ENCODE results near the gene TAS2R30. TPM values are rescaled to one million over a fixed set of nuclear protein-coding genes. Genes with fewer than 3 reads are reported as not detected.

The TAS2R30 gene
- polyA plus RNA-seq, 1 experiment = 0.07 TPM

GRCh38 chr12:11164384-11164783, 29.9 kb upstream of the TAS2R30 start:
- Histone ChIP-seq H3K27me3 (ENCODE audit: control insufficient read depth, insufficient read depth, low read length) (no peaks in the 10 kb centered on the region), H3K4me3 (ENCODE audit: low read depth, low read length) (no peak overlapping the region), H3K9me3 (ENCODE audit: control insufficient read depth, insufficient read depth, low read length) (no peaks in the 10 kb centered on the region), H3K27ac (ENCODE audit: low read depth, low read length) (no peak overlapping the region)
- ChIA-PET POLR2A (no interaction called here), CTCF (no interaction called here)
- TF ChIP-seq CTCF (IDR thresholded peaks at IDR 0.05; ENCODE audit: low read depth, low read length) = no peak
- DNase-seq (ENCODE audit: low read depth, low spot score) = no peak

- no peaks in the 10 kb centered on the region for H3K27me3 ChIP-seq (ENCODE audit: control insufficient read depth, insufficient read depth, low read length)
- H3K27ac ChIP-seq (ENCODE audit: low read depth, low read length) = no peak overlapping the region
- TF ChIP-seq CTCF (IDR thresholded peaks at IDR 0.05; ENCODE audit: low read depth, low read length) = no peak
- POLR2A ChIA-PET = interaction anchor here (0.9 kb wide), 1 partner anchor 9 kb away, joined by 7 read pairs; the partner anchor contains the start of gene SMIM10L1
- no peak overlapping the region for H3K4me3 ChIP-seq (ENCODE audit: low read depth, low read length)
- no peak for DNase-seq (ENCODE audit: low read depth, low spot score)
- CTCF ChIA-PET = interaction anchor here (1.1 kb wide), 1 partner anchor 345 kb away, joined by 3 read pairs; no protein-coding TSS in a partner anchor
- no peaks in the 10 kb centered on the region for H3K9me3 ChIP-seq (ENCODE audit: control insufficient read depth, insufficient read depth, low read length)
These were observed 28.1 kb upstream of the TAS2R30 start for GRCh38 chr12:11162502-11162901.

- Histone ChIP-seq H3K27me3 (ENCODE audit: control insufficient read depth, insufficient read depth, low read length) (no peaks in the 10 kb centered on the region), H3K27ac (ENCODE audit: low read depth, low read length) (no peak overlapping the region), H3K4me3 (ENCODE audit: low read depth, low read length) (no peak overlapping the region), H3K9me3 (ENCODE audit: control insufficient read depth, insufficient read depth, low read length) (no peaks in the 10 kb centered on the region)
- no peak for TF ChIP-seq CTCF (IDR thresholded peaks at IDR 0.05; ENCODE audit: low read depth, low read length)
- ChIA-PET CTCF (no interaction called here), POLR2A (interaction anchor here (0.6 kb wide), 1 partner anchor 13 kb away, joined by 3 read pairs; no protein-coding TSS in a partner anchor)
- DNase-seq (ENCODE audit: low read depth, low spot score) = no peak
These were observed 24.5 kb upstream of the TAS2R30 start for GRCh38 chr12:11158885-11159444.

- H3K27ac ChIP-seq (ENCODE audit: low read depth, low read length) = no peak overlapping the region
- POLR2A ChIA-PET = no interaction called here
- peaks cover 3% of the 10 kb centered on the region; the same call in 1 of the 2 replicates for H3K9me3 ChIP-seq (ENCODE audit: control insufficient read depth, insufficient read depth, low read length)
- no peak for TF ChIP-seq CTCF (IDR thresholded peaks at IDR 0.05; ENCODE audit: low read depth, low read length)
- no peak overlapping the region for H3K4me3 ChIP-seq (ENCODE audit: low read depth, low read length)
- H3K27me3 ChIP-seq (ENCODE audit: control insufficient read depth, insufficient read depth, low read length) = no peaks in the 10 kb centered on the region
- no peak for DNase-seq (ENCODE audit: low read depth, low spot score)
- CTCF ChIA-PET = no interaction called here
These were observed 20.0 kb upstream of the TAS2R30 start for GRCh38 chr12:11154400-11154925.

GRCh38 chr12:11152725-11153124, 18.3 kb upstream of the TAS2R30 start:
- H3K9me3 ChIP-seq (ENCODE audit: control insufficient read depth, insufficient read depth, low read length) = peaks cover 3% of the 10 kb centered on the region; the same call in 1 of the 2 replicates
- no peak overlapping the region for H3K27ac ChIP-seq (ENCODE audit: low read depth, low read length)
- TF ChIP-seq CTCF (IDR thresholded peaks at IDR 0.05; ENCODE audit: low read depth, low read length) = no peak
- POLR2A ChIA-PET = no interaction called here
- no peak overlapping the region for H3K4me3 ChIP-seq (ENCODE audit: low read depth, low read length)
- DNase-seq (ENCODE audit: low read depth, low spot score) = no peak
- CTCF ChIA-PET = no interaction called here
- no peaks in the 10 kb centered on the region for H3K27me3 ChIP-seq (ENCODE audit: control insufficient read depth, insufficient read depth, low read length)
